ENCODE measurements around the gene SPEM3.

The SPEM3 gene

GRCh38 chr17:7423679-7424078, 5.0 kb upstream of the SPEM3 start:
- no peak for DNase-seq

GRCh38 chr17:7425316-7425715, 3.3 kb upstream of the SPEM3 start, which contains the start of gene SPEM2:
Gene SPEM2 (plus strand): TSS chr17:7425616. CDS start chr17:7425689, 73 bp downstream.
- no peak for DNase-seq

GRCh38 chr17:7425756-7426155, 2.9 kb upstream of the SPEM3 start:
- no peak for DNase-seq

- DNase-seq = no peak
Measured at GRCh38 chr17:7426203-7426863, 2.3 kb upstream of the SPEM3 start.

- no peak for DNase-seq
Measured at GRCh38 chr17:7426896-7427489, 1.7 kb upstream of the SPEM3 start.

- no peak for DNase-seq
Measured at GRCh38 chr17:7427549-7427948, 1.1 kb upstream of the SPEM3 start.

GRCh38 chr17:7429722-7430121, 1.1 kb downstream of the SPEM3 start:
- DNase-seq = no peak

GRCh38 chr17:7431231-7431630, 2.6 kb downstream of the SPEM3 start:
- DNase-seq = no peak

GRCh38 chr17:7432296-7432695, 3.6 kb downstream of the SPEM3 start:
- no peak for DNase-seq

- DNase-seq = peak; percentile 36
Measured at GRCh38 chr17:7435676-7436555, 7.3 kb downstream of the SPEM3 start.

GRCh38 chr17:7436556-7437368, 8.1 kb downstream of the SPEM3 start:
- peak; percentile 71 for DNase-seq

- no peak for DNase-seq
Measured at GRCh38 chr17:7437369-7437863, 8.8 kb downstream of the SPEM3 start.

- DNase-seq = peak; percentile 30
Measured at GRCh38 chr17:7437950-7438614, 9.4 kb downstream of the SPEM3 start.

GRCh38 chr17:7438656-7439460, 10.2 kb downstream of the SPEM3 start:
- DNase-seq = no peak

GRCh38 chr17:7439462-7440112, 10.9 kb downstream of the SPEM3 start, which contains the start of gene FGF11:
Gene FGF11 (plus strand): TSS chr17:7439512. CDS start chr17:7439621, 109 bp downstream.
- DNase-seq = no peak

- no peak for DNase-seq
Measured at GRCh38 chr17:7440113-7440833, 11.6 kb downstream of the SPEM3 start.

- no peak for DNase-seq
Measured at GRCh38 chr17:7440834-7441195, 12.2 kb downstream of the SPEM3 start.

- DNase-seq = no peak
Measured at GRCh38 chr17:7441266-7441665, 12.6 kb downstream of the SPEM3 start.

- no peak for DNase-seq
Measured at GRCh38 chr17:7442142-7442541, 13.5 kb downstream of the SPEM3 start.

Measured in NCI-H1694 (cell line).